ENCODE data around the gene HSD17B14. TPM values are rescaled to one million over a fixed set of nuclear protein-coding genes. Genes with fewer than 3 reads are reported as not detected.
"Not testable (repeated sequence)": the region's sequence is repeated elsewhere in the genome, so short reads cannot be mapped to it uniquely, and the experiment has no call there.

The HSD17B14 gene
- total RNA-seq, 3 donors from 2014 or later, result 2.4 to 10.1 (median 2.4) TPM

GRCh38 chr19:48852292-48852691, 16.0 kb upstream of the HSD17B14 start:
- TF ChIP-seq, protein P1, sequence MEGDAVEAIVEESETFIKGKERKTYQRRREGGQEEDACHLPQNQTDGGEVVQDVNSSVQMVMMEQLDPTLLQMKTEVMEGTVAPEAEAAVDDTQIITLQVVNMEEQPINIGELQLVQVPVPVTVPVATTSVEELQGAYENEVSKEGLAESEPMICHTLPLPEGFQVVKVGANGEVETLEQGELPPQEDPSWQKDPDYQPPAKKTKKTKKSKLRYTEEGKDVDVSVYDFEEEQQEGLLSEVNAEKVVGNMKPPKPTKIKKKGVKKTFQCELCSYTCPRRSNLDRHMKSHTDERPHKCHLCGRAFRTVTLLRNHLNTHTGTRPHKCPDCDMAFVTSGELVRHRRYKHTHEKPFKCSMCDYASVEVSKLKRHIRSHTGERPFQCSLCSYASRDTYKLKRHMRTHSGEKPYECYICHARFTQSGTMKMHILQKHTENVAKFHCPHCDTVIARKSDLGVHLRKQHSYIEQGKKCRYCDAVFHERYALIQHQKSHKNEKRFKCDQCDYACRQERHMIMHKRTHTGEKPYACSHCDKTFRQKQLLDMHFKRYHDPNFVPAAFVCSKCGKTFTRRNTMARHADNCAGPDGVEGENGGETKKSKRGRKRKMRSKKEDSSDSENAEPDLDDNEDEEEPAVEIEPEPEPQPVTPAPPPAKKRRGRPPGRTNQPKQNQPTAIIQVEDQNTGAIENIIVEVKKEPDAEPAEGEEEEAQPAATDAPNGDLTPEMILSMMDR (IDR thresholded peaks at IDR 0.05), result no peak
- intact Hi-C loops (cut with DNase I, micrococcal nuclease), result no loop called here
- no peak for ATAC-seq
- Histone ChIP-seq H3K9me3 (no peaks in the 10 kb centered on the region), H3K36me3 (ENCODE audit: low read depth) (no peaks in the 10 kb centered on the region), H3K4me1 (ENCODE audit: low read depth) (no peaks in the 10 kb centered on the region), H3K4me3 (no peak overlapping the region)
- no peak for DNase-seq

GRCh38 chr19:48846659-48847058, 10.4 kb upstream of the HSD17B14 start:
- ATAC-seq; H3K36me3 ChIP-seq (ENCODE audit: low read depth); DNase-seq; H3K4me1 ChIP-seq (ENCODE audit: low read depth); H3K9me3 ChIP-seq; H3K4me3 ChIP-seq: not testable (repeated sequence)
- intact Hi-C loops (cut with DNase I, micrococcal nuclease), result loop anchor here in 1 of 2 donors (5.0 kb wide), 1 partner anchor 69 kb away; no protein-coding TSS in a partner anchor

DNA sequence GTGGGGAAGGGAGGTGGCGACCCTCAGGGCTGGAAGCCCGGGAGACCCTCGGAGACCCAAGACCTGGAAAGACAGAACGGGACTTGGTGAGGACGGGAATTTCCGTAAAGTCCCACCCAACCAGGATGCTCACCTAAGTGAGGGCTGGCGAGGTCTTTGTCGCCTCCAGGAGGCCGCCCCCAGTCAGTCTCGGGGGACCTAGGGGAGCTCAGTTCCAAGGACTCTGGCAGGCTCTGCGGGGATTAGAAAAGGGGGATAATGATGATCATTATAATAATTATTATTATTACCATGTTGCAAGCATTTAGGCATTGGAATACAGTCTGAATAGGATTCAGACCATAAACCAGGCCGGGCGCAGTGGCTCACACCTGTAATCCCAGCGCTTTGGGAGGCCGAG, 9.1 kb upstream of the HSD17B14 start:
- intact Hi-C loops (cut with DNase I, micrococcal nuclease), result loop anchor here in 1 of 2 donors (5.0 kb wide), 1 partner anchor 68 kb away; no protein-coding TSS in a partner anchor
- no peaks in the 10 kb centered on the region for H3K36me3 ChIP-seq (ENCODE audit: low read depth)
- no peaks in the 10 kb centered on the region for H3K4me1 ChIP-seq (ENCODE audit: low read depth)
- ATAC-seq (no peak), DNase-seq (no peak)
- TF ChIP-seq, protein P1 (IDR thresholded peaks at IDR 0.05), result no peak
- H3K9me3 ChIP-seq, result no peaks in the 10 kb centered on the region
- H3K4me3 ChIP-seq, result no peak overlapping the region

- Histone ChIP-seq H3K36me3 (ENCODE audit: low read depth) (no peaks in the 10 kb centered on the region), H3K4me1 (ENCODE audit: low read depth) (no peaks in the 10 kb centered on the region), H3K9me3 (no peaks in the 10 kb centered on the region), H3K4me3 (no peak overlapping the region)
- DNase-seq (no peak), ATAC-seq (no peak)
- TF ChIP-seq, protein P1 (IDR thresholded peaks at IDR 0.05), result no peak
- intact Hi-C loops (cut with DNase I, micrococcal nuclease), result no loop called here
These were observed 8.2 kb upstream of the HSD17B14 start for GRCh38 chr19:48844472-48844871.

DNA sequence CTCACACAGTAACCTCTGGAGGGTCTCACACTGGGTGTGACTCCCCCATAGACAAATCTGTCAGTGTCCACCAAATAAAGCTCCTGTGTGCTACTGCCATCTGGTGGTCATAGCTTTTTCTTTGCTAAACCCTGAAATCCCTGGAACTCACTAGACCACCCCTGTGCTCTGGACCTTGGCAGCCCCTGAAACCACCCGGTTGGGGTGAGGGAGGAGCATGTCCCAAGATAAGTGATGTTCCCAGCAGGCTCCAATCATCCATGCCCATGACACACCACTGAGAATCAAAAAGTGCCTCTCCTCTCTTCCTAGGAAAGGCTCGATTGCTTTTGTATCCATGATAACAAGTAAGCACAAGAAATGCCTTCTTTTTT, 6.5 kb upstream of the HSD17B14 start:
- intact Hi-C loops (cut with DNase I, micrococcal nuclease), result no loop called here
- Histone ChIP-seq H3K36me3 (ENCODE audit: low read depth) (no peaks in the 10 kb centered on the region), H3K9me3 (no peaks in the 10 kb centered on the region), H3K4me3 (no peak overlapping the region), H3K4me1 (ENCODE audit: low read depth) (no peaks in the 10 kb centered on the region)
- ATAC-seq (peak; percentile 56), DNase-seq (peak in 1 of 3 donors; percentile 75)
- TF ChIP-seq, protein P1 (IDR thresholded peaks at IDR 0.05), result peak; percentile 56

GRCh38 chr19:48841571-48841970, 5.3 kb upstream of the HSD17B14 start:
- Histone ChIP-seq H3K36me3 (ENCODE audit: low read depth) (no peaks in the 10 kb centered on the region), H3K9me3 (no peaks in the 10 kb centered on the region), H3K4me1 (ENCODE audit: low read depth) (no peaks in the 10 kb centered on the region), H3K4me3 (no peak overlapping the region)
- intact Hi-C loops (cut with DNase I, micrococcal nuclease), result no loop called here
- no peak for ATAC-seq
- no peak for DNase-seq
- TF ChIP-seq, protein P1 (IDR thresholded peaks at IDR 0.05), result no peak
